Stomach (tissue), 9 donors: ENCODE data around the gene TMEM92. TPM values are rescaled to one million over a fixed set of nuclear protein-coding genes. Genes with fewer than 3 reads are reported as not detected.

Experiments
- DNase-seq, 2 donors: peaks; one replicate each; pipeline versions ENCODE4 v3.0.0 to v3.0.0-alpha.2; 2013 to 2019
- H3K27ac ChIP-seq, 5 donors: fragments of 200-600 bp in 4 of 5; sonication (generic) in 4 of 5; one replicate each; pipeline ENCODE4 v1.5.1; 2013 to 2019; ENCODE audit warnings: mild to moderate bottlenecking in 1 of 5, moderate library complexity in 1 of 5
- H3K27me3 ChIP-seq, 3 donors: fragments of 200-600 bp; sonication (generic); one replicate each; pipeline ENCODE4 v1.5.1; 2017 to 2019; ENCODE audit warnings: mixed run types in 1 of 3
- H3K36me3 ChIP-seq, 4 donors: fragments of 200-600 bp; sonication (generic); 1 replicate in 3 of 4; 2 replicates in 1 of 4; pipeline ENCODE4 v1.5.1; 2016 to 2019
- H3K4me1 ChIP-seq, 4 donors: fragments of 200-600 bp; sonication (generic); one replicate each; pipeline ENCODE4 v1.5.1; 2016 to 2019
- H3K4me3 ChIP-seq, 4 donors: fragments of 200-600 bp; sonication (generic) in 3 of 4; one replicate each; pipeline ENCODE4 v1.5.1; 2016 to 2019; ENCODE audit warnings: mild to moderate bottlenecking in 1 of 4
- H3K9me3 ChIP-seq, 4 donors: fragments of 200-600 bp; sonication (generic); one replicate each; pipeline ENCODE4 v1.5.1; 2016 to 2019
- CTCF ChIP-seq, 7 experiments: fragments of 450-650 bp in 4 of 7; fragments of 200-600 bp in 3 of 7; sonication (generic) in 3 of 7; IDR thresholded peaks; one replicate each; pipeline ENCODE4 v1.5.1; 2016 to 2019; ENCODE audit warnings: antibody characterized with exemption in 7 of 7, control low read depth in 2 of 7, mild to moderate bottlenecking in 1 of 7
- EP300 ChIP-seq: sonication (generic); formaldehyde crosslinking; IDR thresholded peaks from one replicate; pipeline ENCODE4 v1.6.1; 2017; ENCODE audit warnings: antibody characterized with exemption
- POLR2A ChIP-seq, 4 donors: fragments of 450-650 bp; IDR thresholded peaks; one replicate each; pipeline ENCODE4 v1.6.1; 2016; ENCODE audit warnings: antibody characterized with exemption in 4 of 4, control low read depth in 2 of 4, mild to moderate bottlenecking in 1 of 4, moderate library complexity in 1 of 4
- POLR2AphosphoS5 ChIP-seq, 3 donors: sonication (generic); formaldehyde crosslinking; IDR thresholded peaks; one replicate each; pipeline ENCODE4 v1.6.1; 2016; ENCODE audit warnings: antibody characterized with exemption in 3 of 3
- WGBS, 5 donors: extraction: QIAGEN DNeasy Blood & Tissue Kit in 3 of 5; methylation state at CpG; one replicate each; pipeline versions ENCODE4 v1.1.5 to v1.1.7; 2013 to 2018; 5-methylcytosine and 5-hydroxymethylcytosine counted together
- intact Hi-C: fragments of 100-400 bp; cut with DNase I; formaldehyde crosslinking; loops from one replicate; pipeline ENCODE4 v1.15.1; 2023; ENCODE audit warnings: low total_unique reads
- polyA plus RNA-seq, 3 donors: library from polyadenylated mRNA; stranded (reverse); fragments of 200-250 nt; gene quantifications; one replicate each; pipeline ENCODE4 v1.2.3, GENCODE V29; 2013
- total RNA-seq, 5 donors: library from RNA; depleted of rRNA; stranded (reverse); fragments of >200 nt; gene quantifications; one replicate each; pipeline versions ENCODE4 v1.1.0 to v1.2.3, GENCODE V29; 2014 to 2016
- donor health status: healthy with polysubstance abuse.
- donor health status: Bipolar disorder and iron deficiency.
- donor health status: healthy.

The TMEM92 gene
- total and polyA plus RNA-seq, 8 donors, result 2.7 to 24.9 (median 10.8) TPM

- no peak for DNase-seq
- peaks cover 0 to 22% (median 9%) of the 10 kb centered on the region in 4 donors for H3K36me3 ChIP-seq
- TF ChIP-seq POLR2AphosphoS5 (IDR thresholded peaks at IDR 0.05) (no peak), POLR2A (IDR thresholded peaks at IDR 0.05) (no peak), CTCF (IDR thresholded peaks at IDR 0.05) (no peak), EP300 (no peak)
- intact Hi-C loops, result no loop called here
- H3K4me3 ChIP-seq, result peak overlapping the region; percentile 33 to 73 (median 66)
- 31 to 54% (median 41%) methylated on average over 7 of the region's 7 CpGs for WGBS, 5 donors
- peaks cover 33 to 87% (median 54%) of the 10 kb centered on the region in 4 donors for H3K4me1 ChIP-seq
- peaks cover 0 to 29% (median 5%) of the 10 kb centered on the region in 3 donors for H3K27me3 ChIP-seq
- peak overlapping the region in 4 of 5 donors; percentile 73 to 88 (median 80) for H3K27ac ChIP-seq
- no peaks in the 10 kb centered on the region for H3K9me3 ChIP-seq
Measured at GRCh38 chr17:50275279-50275678, 1.0 kb downstream of the TMEM92 start.

GRCh38 chr17:50276588-50277356 lies 2.5 kb downstream of the TMEM92 start:
- H3K36me3 ChIP-seq, result peaks cover 0 to 36% (median 16%) of the 10 kb centered on the region in 4 donors
- WGBS, 5 donors, result 27 to 38% (median 30%) methylated on average over 8 of the region's 8 CpGs
- peak overlapping the region in 1 of 5 donors; percentile 3 for H3K27ac ChIP-seq
- H3K4me1 ChIP-seq, result peaks cover 33 to 78% (median 45%) of the 10 kb centered on the region in 4 donors
- TF ChIP-seq POLR2AphosphoS5 (IDR thresholded peaks at IDR 0.05), result no peak
- TF ChIP-seq EP300, result no peak
- no peak for TF ChIP-seq CTCF (IDR thresholded peaks at IDR 0.05)
- TF ChIP-seq POLR2A (IDR thresholded peaks at IDR 0.05), result no peak
- intact Hi-C loops, result no loop called here
- no peak for DNase-seq
- H3K4me3 ChIP-seq, result peak overlapping the region in 1 of 4 donors; percentile 68
- no peaks in the 10 kb centered on the region for H3K9me3 ChIP-seq
- H3K27me3 ChIP-seq, result peaks cover 0 to 29% (median 5%) of the 10 kb centered on the region in 3 donors

GRCh38 chr17:50277357-50277754 lies 3.1 kb downstream of the TMEM92 start:
- no peak overlapping the region for H3K4me3 ChIP-seq

More at GRCh38 chr17:50277357-50277754, 3.1 kb downstream of the TMEM92 start:
- WGBS, 5 donors, result 54 to 65% (median 60%) methylated on average over 5 of the region's 5 CpGs
- H3K27me3 ChIP-seq, result peaks cover 0 to 29% (median 5%) of the 10 kb centered on the region in 3 donors
- intact Hi-C loops, result no loop called here
- peaks cover 30 to 72% (median 40%) of the 10 kb centered on the region in 4 donors for H3K4me1 ChIP-seq
- H3K36me3 ChIP-seq, result peaks cover 0 to 42% (median 19%) of the 10 kb centered on the region in 4 donors
- peak overlapping the region in 1 of 5 donors; percentile 3 for H3K27ac ChIP-seq
- DNase-seq, result no peak
- TF ChIP-seq CTCF (IDR thresholded peaks at IDR 0.05) (no peak), POLR2A (IDR thresholded peaks at IDR 0.05) (no peak), EP300 (no peak), POLR2AphosphoS5 (IDR thresholded peaks at IDR 0.05) (no peak)
- H3K9me3 ChIP-seq, result no peaks in the 10 kb centered on the region
